B cell (primary cell): ENCODE measurements around the gene PEPD. TPM values are rescaled to one million over a fixed set of nuclear protein-coding genes. Genes with fewer than 3 reads are reported as not detected.

ENCODE experiments used
- ATAC-seq: fragments of 200-7000 bp; cut with Tn5 transposase; one replicate; pipeline ENCODE4 v1.10.0; 2021; ENCODE audit warnings: low read depth, mild to moderate bottlenecking, moderate number of reproducible peaks, moderate library complexity
- CTCF ChIA-PET: fragments of 350-600 bp; sonication (Branson Sonifier 250); formaldehyde crosslinking; loops from one replicate; lab custom pipeline; 2021; ENCODE audit warnings: antibody characterized with exemption, inconsistent platforms; lab: Charles Lee
- POLR2A ChIA-PET: fragments of 350-600 bp; sonication (Branson Sonifier 250); formaldehyde crosslinking; loops from one replicate; lab custom pipeline; 2021; ENCODE audit warnings: antibody characterized with exemption; lab: Charles Lee
- DNase-seq: peaks from one replicate; pipeline ENCODE4 v3.0.0; 2013
- H2AFZ ChIP-seq: 2 replicates; pipeline ENCODE4 v1.6.1; 2012; ENCODE audit warnings: mild to moderate bottlenecking, low read depth, low read length; ENCODE audit not compliant: insufficient read depth, poor library complexity, severe bottlenecking
- H3K27ac ChIP-seq, 2 donors: 1 replicate in 1 of 2; 2 replicates in 1 of 2; pipeline ENCODE4 v1.5.1; 2012 to 2013; ENCODE audit warnings: low read length in 2 of 2, mild to moderate bottlenecking in 2 of 2, moderate library complexity in 1 of 2
- H3K27me3 ChIP-seq, 4 experiments: fragments of 200-600 bp in 1 of 4; sonication (generic) in 1 of 4; replicated peaks in 1 of 4; 1 replicate in 2 of 4; 2 replicates in 2 of 4; pipeline versions ENCODE4 v1.6.1 to v1.7.0; 2013 to 2016; ENCODE audit warnings: low read length in 3 of 4, mild to moderate bottlenecking in 2 of 4, mixed read lengths in 1 of 4, moderate library complexity in 1 of 4; ENCODE audit not compliant: insufficient read depth in 4 of 4, control insufficient read depth in 3 of 4; ENCODE audit errors: control extremely low read depth in 1 of 4
- H3K36me3 ChIP-seq, 2 experiments: replicated peaks in 1 of 2; 1 replicate in 1 of 2; 2 replicates in 1 of 2; pipeline versions ENCODE4 v1.6.1 to v1.7.1; 2013; ENCODE audit warnings: low read length in 1 of 2; ENCODE audit not compliant: insufficient read depth in 2 of 2, control insufficient read depth in 1 of 2; ENCODE audit errors: control extremely low read depth in 1 of 2, extremely low read depth in 1 of 2
- H3K4me1 ChIP-seq, 2 donors: fragments of 200-600 bp in 1 of 2; sonication (generic) in 1 of 2; 1 replicate in 1 of 2; 2 replicates in 1 of 2; pipeline versions ENCODE4 v1.5.1 to v1.6.1; 2013 to 2017; ENCODE audit warnings: low read length in 2 of 2; ENCODE audit not compliant: control insufficient read depth in 2 of 2, insufficient read depth in 2 of 2
- H3K4me2 ChIP-seq: replicated peaks from 2 replicates; pipeline ENCODE3; 2012; ENCODE audit warnings: mild to moderate bottlenecking, low read depth, low read length; ENCODE audit not compliant: poor library complexity, severe bottlenecking
- H3K4me3 ChIP-seq, 5 experiments: fragments of 200-600 bp in 1 of 5; sonication (generic) in 1 of 5; 1 replicate in 3 of 5; 2 replicates in 2 of 5; pipeline versions ENCODE4 v1.5.1 to v1.7.0; 2011 to 2016; ENCODE audit warnings: low read length in 4 of 5, mild to moderate bottlenecking in 4 of 5, low read depth in 2 of 5, control low read depth in 1 of 5, moderate library complexity in 1 of 5; ENCODE audit not compliant: insufficient read depth in 1 of 5; ENCODE audit errors: control extremely low read depth in 1 of 5, extremely low read depth in 1 of 5
- H3K79me2 ChIP-seq: fragments of 200-600 bp; sonication (generic); one replicate; pipeline ENCODE4 v1.6.0; 2016; ENCODE audit warnings: low read length; ENCODE audit not compliant: control insufficient read depth, insufficient read depth
- H3K9ac ChIP-seq: fragments of 200-600 bp; sonication (generic); 2 replicates; pipeline ENCODE4 v1.6.1; 2017; ENCODE audit warnings: mild to moderate bottlenecking, low read length, moderate library complexity
- H3K9me3 ChIP-seq, 3 donors: one replicate each; pipeline versions ENCODE4 v1.6.1 to v1.7.1; 2013; ENCODE audit warnings: low read length in 2 of 3; ENCODE audit not compliant: control insufficient read depth in 2 of 3, insufficient read depth in 1 of 3; ENCODE audit errors: control extremely low read depth in 1 of 3
- H4K20me1 ChIP-seq: 2 replicates; pipeline ENCODE4 v1.6.0; 2012; ENCODE audit warnings: mild to moderate bottlenecking, low read length; ENCODE audit not compliant: insufficient read depth, control insufficient read depth, poor library complexity, severe bottlenecking
- H3K27ac Mint-ChIP-seq: one replicate; pipeline ENCODE4 v1.8.0; 2021; ENCODE audit warnings: mixed read lengths
- H3K27me3 Mint-ChIP-seq: one replicate; pipeline ENCODE4 v1.8.0; 2021; ENCODE audit warnings: mixed read lengths
- H3K4me1 Mint-ChIP-seq: one replicate; pipeline ENCODE4 v1.8.0; 2021; ENCODE audit warnings: mixed read lengths
- H3K4me3 Mint-ChIP-seq: one replicate; pipeline ENCODE4 v1.8.0; 2021; ENCODE audit warnings: mixed read lengths
- H3K9me3 Mint-ChIP-seq: one replicate; pipeline ENCODE4 v1.8.0; 2022; ENCODE audit warnings: mixed read lengths; ENCODE audit not compliant: insufficient read depth
- EZH2 ChIP-seq: IDR thresholded peaks from 2 replicates; pipeline ENCODE4 v1.6.1; 2012; ENCODE audit warnings: borderline replicate concordance, low read depth, mild to moderate bottlenecking, moderate library complexity, low read length; ENCODE audit not compliant: insufficient read depth, poor library complexity, severe bottlenecking
- WGBS: methylation state at CpG from one replicate; pipeline ENCODE4 v1.1.5; 2013; ENCODE audit warnings: missing lambda C conversion rate; ENCODE audit not compliant: insufficient coverage; 5-methylcytosine and 5-hydroxymethylcytosine counted together
- intact Hi-C: fragments of 100-400 bp; cut with micrococcal nuclease; formaldehyde crosslinking; loops from one replicate; pipeline ENCODE4 v1.10.0; 2022
- polyA plus RNA-seq: library from polyadenylated mRNA; depleted of rRNA; stranded (reverse); fragments of >200 nt; gene quantifications from 2 replicates; pipeline ENCODE4 v1.2.3, GENCODE V29; 2012
- total RNA-seq, 2 donors: library from RNA; stranded (reverse); fragments of 120-200 nt in 1 of 2; gene quantifications; 1 replicate in 1 of 2; 2 replicates in 1 of 2; pipeline versions ENCODE4 v1.2.3 to v1.2.4, GENCODE V29; 2013 to 2022
- TF ChIP-seq, protein P1 (sequence below): fragments of 200-600 bp; IDR thresholded peaks from one replicate; pipeline ENCODE4 v1.8.0; 2022; ENCODE audit warnings: antibody characterized with exemption, mild to moderate bottlenecking

Gene PEPD
- total and polyA plus RNA-seq, 2 donors (not counting 1 experiment from before 2014, with no cell fraction given) = 36.4 to 42.7 TPM

DNA sequence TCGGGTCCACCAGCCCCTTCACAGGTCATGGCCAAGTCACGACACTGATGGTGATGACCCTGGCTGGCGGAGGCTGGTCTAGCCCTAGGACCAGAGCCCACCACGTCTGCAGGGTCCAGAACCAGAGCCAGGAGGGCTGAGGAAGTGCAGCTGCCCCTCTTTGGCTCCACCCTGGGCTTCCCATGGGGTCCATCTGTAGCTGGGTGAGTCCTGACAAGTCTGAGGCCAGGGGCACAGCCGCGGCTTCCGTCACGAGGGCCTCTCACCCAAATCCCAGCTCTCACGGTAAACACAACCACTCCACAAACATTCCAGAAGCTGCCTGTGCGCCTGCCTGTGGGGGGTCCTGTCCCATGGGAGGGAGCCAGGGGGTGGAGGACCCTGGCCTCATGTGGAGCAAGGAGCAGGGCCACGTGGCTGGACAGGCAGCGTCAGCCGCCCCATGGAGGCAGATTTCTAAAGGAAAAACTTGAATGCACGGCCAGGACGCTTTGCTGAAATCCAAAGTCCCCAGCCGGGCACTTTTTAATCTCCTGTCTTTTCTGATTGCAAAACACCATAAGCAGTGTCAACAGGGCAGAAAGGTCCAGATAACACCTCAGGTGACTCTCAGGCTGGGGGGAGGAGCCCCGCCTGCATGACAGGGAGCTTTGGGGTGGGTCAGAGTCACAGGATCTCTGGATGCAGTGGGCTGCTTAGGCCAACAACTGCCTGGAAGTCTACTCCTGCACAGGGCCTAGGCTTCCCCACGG lies 118.2 kb downstream of the PEPD start:
- Histone ChIP-seq H3K4me3 (no peak overlapping the region), H4K20me1 (peaks cover 5% of the 10 kb centered on the region), H3K9ac (no peak overlapping the region), H3K79me2 (no peaks in the 10 kb centered on the region), H2AFZ (no peak overlapping the region), H3K27me3 (no peaks in the 10 kb centered on the region), H3K4me1 (no peaks in the 10 kb centered on the region), H3K36me3 (no peaks in the 10 kb centered on the region), H3K4me2 (no peak overlapping the region), H3K9me3 (no peaks in the 10 kb centered on the region), H3K27ac (no peak overlapping the region)
- intact Hi-C loops = no loop called here
- ChIA-PET CTCF (interaction anchor here (1.6 to 7.7 kb wide), 2 partner anchors 13 to 162 kb away, joined by 4 to 211 read pairs; no protein-coding TSS in a partner anchor), POLR2A (no interaction called here)
- ATAC-seq = no peak
- Mint-ChIP-seq H3K4me3 (no peak overlapping the region), H3K4me1 (no peaks in the 10 kb centered on the region), H3K27ac (no peak overlapping the region), H3K9me3 (no peaks in the 10 kb centered on the region), H3K27me3 (no peaks in the 10 kb centered on the region)
- DNase-seq = no peak
- TF ChIP-seq, protein P1, sequence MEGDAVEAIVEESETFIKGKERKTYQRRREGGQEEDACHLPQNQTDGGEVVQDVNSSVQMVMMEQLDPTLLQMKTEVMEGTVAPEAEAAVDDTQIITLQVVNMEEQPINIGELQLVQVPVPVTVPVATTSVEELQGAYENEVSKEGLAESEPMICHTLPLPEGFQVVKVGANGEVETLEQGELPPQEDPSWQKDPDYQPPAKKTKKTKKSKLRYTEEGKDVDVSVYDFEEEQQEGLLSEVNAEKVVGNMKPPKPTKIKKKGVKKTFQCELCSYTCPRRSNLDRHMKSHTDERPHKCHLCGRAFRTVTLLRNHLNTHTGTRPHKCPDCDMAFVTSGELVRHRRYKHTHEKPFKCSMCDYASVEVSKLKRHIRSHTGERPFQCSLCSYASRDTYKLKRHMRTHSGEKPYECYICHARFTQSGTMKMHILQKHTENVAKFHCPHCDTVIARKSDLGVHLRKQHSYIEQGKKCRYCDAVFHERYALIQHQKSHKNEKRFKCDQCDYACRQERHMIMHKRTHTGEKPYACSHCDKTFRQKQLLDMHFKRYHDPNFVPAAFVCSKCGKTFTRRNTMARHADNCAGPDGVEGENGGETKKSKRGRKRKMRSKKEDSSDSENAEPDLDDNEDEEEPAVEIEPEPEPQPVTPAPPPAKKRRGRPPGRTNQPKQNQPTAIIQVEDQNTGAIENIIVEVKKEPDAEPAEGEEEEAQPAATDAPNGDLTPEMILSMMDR = no peak
- TF ChIP-seq EZH2 = no peak
- 90% methylated on average over 13 of the region's 18 CpGs for WGBS

DNA sequence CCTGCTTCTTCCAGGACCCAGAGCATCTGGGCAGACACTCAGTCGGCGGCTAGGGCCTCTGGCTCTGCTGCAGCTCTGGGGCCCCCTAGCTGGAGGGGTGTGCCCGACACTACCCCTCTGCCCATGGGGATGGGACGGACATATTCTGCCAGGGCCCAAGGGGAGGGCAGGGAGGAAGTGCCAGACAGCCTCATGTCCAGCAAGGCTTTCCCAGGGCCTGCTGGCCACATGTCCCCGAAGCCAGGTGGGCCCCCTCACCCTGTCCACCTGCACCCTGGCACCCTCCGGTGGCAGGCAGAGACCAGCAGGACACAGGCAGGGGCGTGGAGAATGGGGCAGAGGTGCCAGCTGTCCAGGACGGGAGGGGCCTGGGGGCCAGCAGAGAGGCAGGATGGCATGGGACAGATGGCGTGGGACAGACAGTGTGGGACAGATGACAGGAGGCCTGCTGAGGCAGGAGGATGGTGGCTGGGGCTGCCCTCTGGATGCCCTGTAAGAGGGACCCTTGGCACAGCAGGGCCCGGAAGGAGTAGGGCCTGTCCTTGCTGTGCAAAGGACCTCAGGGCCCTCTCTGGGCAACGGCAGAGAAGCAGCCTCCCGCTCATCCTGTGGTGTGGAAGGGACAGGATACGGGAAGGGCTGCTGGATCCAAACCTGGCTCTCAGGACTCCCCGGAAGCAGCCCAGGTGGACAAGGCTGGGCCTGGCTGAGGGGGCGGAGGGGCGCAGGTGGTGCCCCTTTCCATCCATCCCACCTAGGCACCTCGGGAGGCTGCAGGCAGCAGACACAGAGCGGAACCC lies 119.0 kb downstream of the PEPD start:
- no peak for DNase-seq
- peaks cover 5% of the 10 kb centered on the region for H4K20me1 ChIP-seq
- H3K36me3 ChIP-seq = no peaks in the 10 kb centered on the region
- ChIA-PET POLR2A (no interaction called here), CTCF (no interaction called here)
- H3K4me1 Mint-ChIP-seq = no peaks in the 10 kb centered on the region
- no peak overlapping the region for H3K4me2 ChIP-seq
- no peaks in the 10 kb centered on the region for H3K9me3 Mint-ChIP-seq
- TF ChIP-seq, protein P1 = no peak
- TF ChIP-seq EZH2 = no peak
- H3K27me3 ChIP-seq = no peaks in the 10 kb centered on the region
- 84% methylated on average over 18 of the region's 18 CpGs for WGBS
- no peaks in the 10 kb centered on the region for H3K27me3 Mint-ChIP-seq
- H3K27ac ChIP-seq = no peak overlapping the region
- no peak overlapping the region for H2AFZ ChIP-seq
- no peak for ATAC-seq
- H3K9me3 ChIP-seq = no peaks in the 10 kb centered on the region
- no peaks in the 10 kb centered on the region for H3K4me1 ChIP-seq
- no peak overlapping the region for H3K4me3 Mint-ChIP-seq
- no peaks in the 10 kb centered on the region for H3K79me2 ChIP-seq
- H3K9ac ChIP-seq = no peak overlapping the region
- intact Hi-C loops = no loop called here
- no peak overlapping the region for H3K27ac Mint-ChIP-seq
- H3K4me3 ChIP-seq = no peak overlapping the region
